ENCODE data around the gene CCT5. TPM values are rescaled to one million over a fixed set of nuclear protein-coding genes. Genes with fewer than 3 reads are reported as not detected.
"Not testable (repeated sequence)": the region's sequence is repeated elsewhere in the genome, so short reads cannot be mapped to it uniquely, and the experiment has no call there.

The CCT5 gene
- total RNA-seq, 1 donor from 2014 or later, result 211 TPM

- DNase-seq, result no peak
These were observed 27.9 kb downstream of the CCT5 start for GRCh38 chr5:10277773-10278630.

DNA sequence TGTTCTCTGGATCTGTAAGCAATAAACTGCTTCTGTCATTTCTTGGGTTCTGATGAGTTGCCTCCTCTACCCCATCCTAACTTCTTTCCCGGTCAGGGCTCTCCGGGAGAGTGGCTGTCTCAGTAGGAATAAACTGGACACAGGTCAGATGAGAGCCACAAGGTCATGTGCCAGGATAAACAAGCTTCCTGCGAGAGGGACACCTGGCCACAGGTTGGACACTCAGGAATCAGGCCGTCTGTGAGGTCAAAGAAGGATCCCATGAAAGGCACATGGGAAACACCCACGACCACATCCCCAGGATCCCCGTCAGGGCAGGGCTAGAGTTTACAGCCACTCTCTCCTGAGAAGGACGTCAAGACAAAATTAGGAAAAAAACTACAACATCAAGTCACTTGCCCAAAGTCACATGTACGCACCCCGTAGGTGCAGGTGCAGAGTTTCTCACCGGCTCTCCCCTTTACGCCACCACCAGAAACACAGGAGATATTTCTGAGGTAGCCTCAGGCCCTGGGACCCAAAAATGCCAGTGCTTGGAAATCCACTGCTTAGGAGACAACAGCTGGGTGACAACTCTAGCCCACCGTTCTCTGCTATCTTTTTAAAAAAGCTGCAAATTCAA is 28.7 kb downstream of the CCT5 start:
- DNase-seq, result no peak

DNA sequence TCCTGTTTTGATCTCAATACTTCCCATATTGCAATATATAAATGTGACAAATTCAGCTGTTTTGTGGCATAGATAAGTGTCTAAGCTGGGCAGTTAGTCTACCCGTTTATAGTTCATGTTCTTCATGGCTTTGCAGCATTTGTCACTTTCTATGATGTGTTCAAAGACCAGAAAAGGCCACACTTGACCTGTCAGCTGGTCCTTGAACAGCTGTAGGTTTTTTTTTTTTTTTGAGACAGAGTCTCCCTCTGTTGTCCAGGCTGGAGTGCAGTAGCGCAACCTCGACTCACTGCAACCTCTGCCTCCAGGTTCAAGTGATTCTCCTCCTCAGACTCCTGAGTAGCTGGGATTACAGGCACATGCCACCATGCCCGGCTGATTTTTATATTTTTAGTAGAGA is 29.2 kb downstream of the CCT5 start:
- DNase-seq, result peak; percentile 38

GRCh38 chr5:10279925-10280720 is 30.0 kb downstream of the CCT5 start:
- DNase-seq, result no peak

GRCh38 chr5:10283927-10284635 is 34.0 kb downstream of the CCT5 start:
- DNase-seq, result peak; percentile 91

GRCh38 chr5:10285362-10285761 is 35.3 kb downstream of the CCT5 start:
- not testable (repeated sequence) for DNase-seq

- DNase-seq, result peak; percentile 79
These were observed 36.2 kb downstream of the CCT5 start for GRCh38 chr5:10286162-10286861.

DNA sequence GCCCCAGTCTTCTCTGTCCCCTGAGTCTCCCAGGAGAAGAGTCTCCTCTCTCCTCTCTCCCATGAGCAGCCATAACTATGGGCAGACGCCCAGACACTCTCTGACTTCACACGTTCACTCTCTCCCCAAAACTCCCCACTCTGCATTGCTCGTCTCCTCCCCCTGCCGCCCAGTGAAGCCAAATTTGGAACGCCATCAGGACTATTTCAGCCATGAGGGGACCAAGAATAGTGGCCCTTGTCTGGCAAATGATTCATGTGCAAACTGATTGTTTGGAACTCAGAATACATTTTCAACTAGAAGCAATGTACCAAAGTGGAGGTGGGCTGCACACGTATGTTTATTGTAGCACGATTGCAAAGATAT is 36.8 kb downstream of the CCT5 start:
- DNase-seq, result no peak

DNA sequence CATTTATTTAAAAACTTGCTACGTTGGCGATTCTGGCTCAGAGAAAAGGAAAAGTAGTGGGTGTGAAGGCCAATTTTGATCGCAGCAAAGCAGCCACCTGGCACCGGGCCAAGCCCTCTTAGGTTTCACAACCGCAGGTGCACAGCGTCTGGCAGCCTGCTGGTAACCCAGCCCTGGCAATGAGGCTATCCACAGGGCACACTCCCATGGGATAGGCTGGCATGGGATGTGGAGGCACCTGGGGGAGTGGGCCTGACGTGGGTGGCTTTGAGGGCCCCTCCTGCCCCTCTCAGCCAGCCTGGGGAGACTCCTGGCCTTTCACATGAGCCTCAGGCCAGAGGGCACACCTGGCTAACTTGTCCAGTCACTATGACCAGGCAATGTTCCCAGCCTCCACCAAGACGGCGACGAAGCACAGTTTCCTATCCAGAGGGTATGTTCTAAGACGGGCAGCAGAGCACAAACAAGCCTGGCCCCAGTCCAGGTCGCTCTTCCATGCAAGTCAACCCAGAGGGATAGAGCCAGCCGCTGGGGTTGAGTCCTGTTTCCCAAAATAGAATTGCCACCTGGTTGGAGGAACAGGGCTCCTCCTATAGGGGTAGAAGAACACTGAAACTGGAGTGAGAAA is 38.6 kb downstream of the CCT5 start:
- DNase-seq, result peak; percentile 82

GRCh38 chr5:10289353-10289752 is 39.3 kb downstream of the CCT5 start:
- DNase-seq, result no peak

GRCh38 chr5:10289991-10290390 is 39.9 kb downstream of the CCT5 start:
- DNase-seq, result no peak

DNA sequence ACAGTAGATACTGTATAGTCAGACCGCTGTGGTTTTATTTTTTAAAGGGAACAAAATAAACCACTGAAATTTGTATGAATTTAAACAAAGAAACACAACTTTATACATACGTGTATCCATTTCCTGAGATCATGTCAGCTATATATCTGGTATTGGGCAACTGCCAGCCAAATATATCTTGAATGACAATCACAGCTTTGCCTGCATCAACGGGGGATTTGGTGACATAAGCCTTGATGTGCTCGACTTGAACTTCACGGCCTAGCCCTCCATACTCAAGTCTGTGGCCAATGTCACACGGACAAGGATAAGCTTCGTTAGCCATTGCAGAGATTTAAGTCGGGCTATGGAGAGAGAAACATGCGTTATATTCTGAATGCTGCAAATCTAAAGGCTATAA is 40.4 kb downstream of the CCT5 start:
- DNase-seq, result peak; percentile 57

DNA sequence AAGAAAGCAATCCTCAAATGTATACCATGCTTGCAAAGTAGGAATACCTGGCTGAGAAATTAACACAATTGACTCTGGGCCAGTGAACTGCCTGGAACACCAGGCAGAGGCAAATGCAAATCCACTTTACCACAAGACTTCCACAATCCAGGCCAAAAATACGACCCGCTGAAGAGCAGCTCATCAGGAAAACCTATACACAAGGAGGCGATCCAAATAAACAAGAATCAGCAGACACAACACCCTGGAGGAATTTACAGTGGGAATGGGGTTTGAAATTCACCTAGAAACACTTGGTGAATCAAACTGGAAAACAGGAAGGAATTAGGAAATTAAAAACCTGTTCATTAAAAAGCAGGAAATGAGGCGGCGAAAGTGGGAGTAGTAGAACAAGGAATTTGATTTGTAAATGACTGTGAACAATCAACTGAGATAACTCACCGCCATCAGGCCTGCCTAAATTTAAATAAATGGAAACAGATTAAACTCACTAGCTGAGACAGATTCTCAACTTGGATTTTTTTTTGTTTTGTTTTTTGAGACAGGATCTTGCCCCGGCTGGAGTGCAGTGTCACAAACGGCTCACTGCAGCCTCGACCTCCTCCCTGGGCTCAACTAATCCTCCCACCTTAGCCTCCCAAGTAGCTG is 41.7 kb downstream of the CCT5 start:
- no peak for DNase-seq

GRCh38 chr5:10293907-10294662 is 44.0 kb downstream of the CCT5 start:
- DNase-seq, result no peak

GRCh38 chr5:10295619-10296326 is 45.7 kb downstream of the CCT5 start:
- no peak for DNase-seq

DNA sequence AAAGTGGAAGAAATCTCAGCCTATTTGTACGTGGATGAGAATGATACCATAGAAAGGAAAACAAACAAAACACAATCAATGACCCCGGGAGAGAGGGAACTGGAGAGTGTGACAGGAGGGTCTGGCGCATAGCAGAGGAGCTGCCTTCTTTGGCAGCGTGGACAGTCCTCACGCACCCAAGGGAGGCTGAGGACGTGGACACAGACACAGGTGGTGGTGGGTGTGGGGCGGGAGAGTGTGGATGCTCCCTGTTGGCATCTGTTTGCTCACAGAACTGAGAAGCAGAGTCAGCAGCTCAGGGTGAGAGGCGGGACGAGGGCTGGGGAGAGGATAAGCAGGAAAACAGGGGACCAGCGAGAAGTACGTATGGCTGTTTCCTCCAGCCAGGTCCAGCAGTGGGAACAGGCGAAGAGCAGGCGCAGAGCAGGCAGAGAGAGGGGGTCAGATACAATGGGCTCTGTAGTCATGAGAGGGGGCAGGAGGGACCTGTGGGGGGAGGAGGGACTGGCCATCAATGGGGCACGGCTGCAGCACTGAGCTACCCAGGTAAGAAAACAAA is 47.6 kb downstream of the CCT5 start:
- DNase-seq, result no peak

GRCh38 chr5:10300246-10300645 is 50.2 kb downstream of the CCT5 start:
- DNase-seq, result no peak

DNA sequence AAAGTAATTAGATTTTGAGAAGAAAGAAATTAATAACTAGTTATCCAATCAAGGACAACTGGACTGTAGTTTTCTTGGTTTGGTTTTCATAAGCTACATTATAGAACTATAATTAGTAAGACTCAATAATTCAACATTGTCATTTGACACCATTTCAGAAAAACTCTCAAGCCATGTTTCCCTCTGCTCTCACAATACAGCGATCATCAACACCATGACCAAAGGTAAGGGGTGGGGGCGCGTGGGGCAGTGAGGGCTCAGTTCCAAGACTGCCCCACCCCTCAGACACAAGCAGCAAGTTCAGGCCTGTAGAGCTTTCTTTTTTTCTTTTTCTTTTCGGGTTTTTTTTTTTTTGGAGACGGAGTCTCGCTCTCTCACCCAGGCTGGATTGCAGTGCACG is 51.2 kb downstream of the CCT5 start:
- DNase-seq, result no peak

Data from tongue (tissue), 2 donors.